Smooth muscle cell (in vitro differentiated cells): Measurements from ENCODE around the gene LSM4. TPM values are rescaled to one million over a fixed set of nuclear protein-coding genes. Genes with fewer than 3 reads are reported as not detected.

Experiments
- DNase-seq: peaks from one replicate; lab custom pipeline; 2025; ENCODE audit not compliant: unreplicated experiment; lab: John Stamatoyannopoulos, UW
- H2AFZ ChIP-seq: fragments of 200-600 bp; sonication (generic); 2 replicates; pipeline ENCODE4 v1.6.0; 2016; ENCODE audit warnings: antibody characterized with exemption, low read depth, mild to moderate bottlenecking
- H3F3A ChIP-seq: fragments of 200-600 bp; sonication (generic); 2 replicates; pipeline ENCODE4 v1.6.0; 2017; ENCODE audit warnings: antibody characterized with exemption, low read depth
- H3K27ac ChIP-seq: fragments of 200-600 bp; sonication (generic); 2 replicates; pipeline ENCODE4 v1.5.1; 2016; ENCODE audit warnings: low read depth, mild to moderate bottlenecking
- H3K27me3 ChIP-seq: fragments of 200-600 bp; sonication (generic); 2 replicates; pipeline ENCODE4 v1.6.1; 2016; ENCODE audit warnings: low read depth, mild to moderate bottlenecking
- H3K36me3 ChIP-seq: fragments of 200-600 bp; sonication (generic); 2 replicates; pipeline ENCODE4 v1.5.1; 2016; ENCODE audit warnings: low read depth
- H3K4me1 ChIP-seq: fragments of 200-600 bp; sonication (generic); 2 replicates; pipeline ENCODE4 v1.5.1; 2016; ENCODE audit warnings: low read depth
- H3K4me2 ChIP-seq: fragments of 200-600 bp; sonication (generic); 2 replicates; pipeline ENCODE4 v1.6.0; 2016; ENCODE audit warnings: mild to moderate bottlenecking
- H3K4me3 ChIP-seq: fragments of 200-600 bp; sonication (generic); 2 replicates; pipeline ENCODE4 v1.5.1; 2016; ENCODE audit warnings: mild to moderate bottlenecking
- H3K79me2 ChIP-seq: fragments of 200-600 bp; sonication (generic); 2 replicates; pipeline ENCODE4 v1.6.0; 2016; ENCODE audit warnings: low read depth, mild to moderate bottlenecking
- H3K9ac ChIP-seq: fragments of 200-600 bp; sonication (generic); 2 replicates; pipeline ENCODE4 v1.6.0; 2016; ENCODE audit warnings: low read depth
- H3K9me3 ChIP-seq: fragments of 200-600 bp; sonication (generic); replicated peaks from 2 replicates; pipeline ENCODE4 v1.5.1; 2016; ENCODE audit warnings: low read depth
- H4K20me1 ChIP-seq: fragments of 200-600 bp; sonication (generic); 2 replicates; pipeline ENCODE4 v1.6.0; 2016; ENCODE audit warnings: low read depth
- CTCF ChIP-seq: fragments of 200-600 bp; sonication (generic); IDR thresholded peaks from 2 replicates; pipeline ENCODE4 v1.5.1; 2017; ENCODE audit warnings: borderline replicate concordance, mild to moderate bottlenecking, antibody characterized with exemption; ENCODE audit not compliant: insufficient read depth, poor library complexity, severe bottlenecking
- WGBS: methylation state at CpG from one replicate; pipeline ENCODE4 v1.1.7; 2016; ENCODE audit warnings: low lambda C conversion rate; 5-methylcytosine and 5-hydroxymethylcytosine counted together
- polyA plus RNA-seq: library from polyadenylated mRNA; unstranded; fragments of >200 nt; fragmentation: Nextera tagmentation; extraction: Ambion mirVana; gene quantifications from 2 replicates; pipeline ENCODE4 v1.2.1, GENCODE V29; 2016
- total RNA-seq: library from RNA; depleted of rRNA; stranded (reverse); fragments of >200 nt; gene quantifications from 2 replicates; pipeline ENCODE4 v1.2.3, GENCODE V29; 2014

Gene LSM4
- total and polyA plus RNA-seq, 2 experiments from 2014 or later = 116 to 156 TPM

GRCh38 chr19:18304208-18304457 lies 18.7 kb downstream of the LSM4 start:
- Histone ChIP-seq H3K9me3 (no peaks in the 10 kb centered on the region), H3K27ac (peak overlapping the region; percentile 99), H3K36me3 (no peaks in the 10 kb centered on the region), H2AFZ (no peak overlapping the region), H3K9ac (peak overlapping the region; percentile 88), H3K4me3 (peak overlapping the region; percentile 46), H3K27me3 (no peaks in the 10 kb centered on the region), H3K4me1 (peaks cover 16% of the 10 kb centered on the region), H4K20me1 (no peaks in the 10 kb centered on the region), H3K4me2 (peak overlapping the region; percentile 87), H3F3A (peaks cover 7% of the 10 kb centered on the region), H3K79me2 (no peaks in the 10 kb centered on the region)
- DNase-seq = no peak
- no peak for TF ChIP-seq CTCF
- 3% methylated on average over 2 of the region's 2 CpGs for WGBS

GRCh38 chr19:18301718-18302111 lies 21.2 kb downstream of the LSM4 start:
- Histone ChIP-seq H3K4me3 (no peak overlapping the region), H3K4me2 (no peak overlapping the region), H3K4me1 (peaks cover 16% of the 10 kb centered on the region), H4K20me1 (no peaks in the 10 kb centered on the region), H3F3A (peaks cover 7% of the 10 kb centered on the region), H3K27me3 (no peaks in the 10 kb centered on the region), H3K27ac (no peak overlapping the region), H2AFZ (no peak overlapping the region), H3K9ac (no peak overlapping the region), H3K9me3 (no peaks in the 10 kb centered on the region), H3K36me3 (no peaks in the 10 kb centered on the region), H3K79me2 (no peaks in the 10 kb centered on the region)
- 100% methylated on average over 4 of the region's 4 CpGs for WGBS
- no peak for DNase-seq
- TF ChIP-seq CTCF = no peak

- peak overlapping the region; percentile 56 for H3K27ac ChIP-seq
- H3K9me3 ChIP-seq = no peaks in the 10 kb centered on the region
- no peak overlapping the region for H3K4me2 ChIP-seq
- no peak for TF ChIP-seq CTCF
- no peaks in the 10 kb centered on the region for H3K36me3 ChIP-seq
- H3K4me3 ChIP-seq = no peak overlapping the region
- no peaks in the 10 kb centered on the region for H4K20me1 ChIP-seq
- WGBS = 45% methylated on average over 17 of the region's 18 CpGs
- H3K9ac ChIP-seq = no peak overlapping the region
- no peaks in the 10 kb centered on the region for H3K79me2 ChIP-seq
- no peak for DNase-seq
- H3F3A ChIP-seq = peaks cover 7% of the 10 kb centered on the region
- peaks cover 16% of the 10 kb centered on the region for H3K4me1 ChIP-seq
- H3K27me3 ChIP-seq = no peaks in the 10 kb centered on the region
- no peak overlapping the region for H2AFZ ChIP-seq
These were observed 21.8 kb downstream of the LSM4 start for GRCh38 chr19:18300930-18301717.

- Histone ChIP-seq H3F3A (no peaks in the 10 kb centered on the region), H3K27me3 (no peaks in the 10 kb centered on the region), H2AFZ (no peak overlapping the region), H3K79me2 (no peaks in the 10 kb centered on the region), H3K4me3 (no peak overlapping the region), H3K27ac (no peak overlapping the region), H3K36me3 (no peaks in the 10 kb centered on the region), H3K4me2 (no peak overlapping the region), H4K20me1 (no peaks in the 10 kb centered on the region), H3K9ac (no peak overlapping the region), H3K9me3 (no peaks in the 10 kb centered on the region), H3K4me1 (peaks cover 7% of the 10 kb centered on the region)
- WGBS = 95% methylated on average over 9 of the region's 9 CpGs
- no peak for TF ChIP-seq CTCF
- no peak for DNase-seq
These were observed 23.2 kb downstream of the LSM4 start for GRCh38 chr19:18299654-18300053.
